HG02840 (cell line): ENCODE data around the gene SAP30L.

Experiments
- ATAC-seq: cut with Tn5 transposase; IDR thresholded peaks from one replicate; pipeline ENCODE4 v1.9.1; 2021; ENCODE audit warnings: mild to moderate bottlenecking, moderate library complexity, moderate number of reproducible peaks; ENCODE audit not compliant: unreplicated experiment, low FRiP score

Gene SAP30L

GRCh38 chr5:154418344-154418820 lies 27.4 kb upstream of the SAP30L start:
- no peak for ATAC-seq

- no peak for ATAC-seq
These were observed 26.6 kb upstream of the SAP30L start for GRCh38 chr5:154419236-154419635.

- no peak for ATAC-seq
These were observed 23.9 kb upstream of the SAP30L start for GRCh38 chr5:154421868-154422267.

- no peak for ATAC-seq
These were observed 23.5 kb upstream of the SAP30L start for GRCh38 chr5:154422298-154422697.

GRCh38 chr5:154428208-154428607 lies 17.6 kb upstream of the SAP30L start:
- no peak for ATAC-seq

- no peak for ATAC-seq
These were observed 16.5 kb upstream of the SAP30L start for GRCh38 chr5:154429341-154429740.

- ATAC-seq: no peak
These were observed 15.3 kb upstream of the SAP30L start for GRCh38 chr5:154430466-154430865.

GRCh38 chr5:154430961-154431630 lies 14.7 kb upstream of the SAP30L start:
- ATAC-seq: no peak

- ATAC-seq: no peak
These were observed 10.6 kb upstream of the SAP30L start for GRCh38 chr5:154435226-154435625.

GRCh38 chr5:154437281-154437965 lies 8.4 kb upstream of the SAP30L start:
- ATAC-seq: no peak

- ATAC-seq: no peak
These were observed 5.3 kb upstream of the SAP30L start for GRCh38 chr5:154440540-154440939.

GRCh38 chr5:154442801-154443200 lies 3.0 kb upstream of the SAP30L start:
- ATAC-seq: no peak

- ATAC-seq: peak; percentile 17
These were observed 1.0 kb upstream of the SAP30L start for GRCh38 chr5:154444556-154445421.

GRCh38 chr5:154446195-154447088 lies 645 bp downstream of the SAP30L start:
- ATAC-seq: peak; percentile 15

- no peak for ATAC-seq
These were observed 1.4 kb downstream of the SAP30L start for GRCh38 chr5:154447089-154447725.

- ATAC-seq: no peak
These were observed 4.0 kb downstream of the SAP30L start for GRCh38 chr5:154449786-154450185.

- no peak for ATAC-seq
These were observed 6.2 kb downstream of the SAP30L start for GRCh38 chr5:154451957-154452356.

- no peak for ATAC-seq
These were observed 9.8 kb downstream of the SAP30L start for GRCh38 chr5:154455585-154455984.

GRCh38 chr5:154456540-154456939 lies 10.7 kb downstream of the SAP30L start:
- ATAC-seq: no peak

GRCh38 chr5:154459015-154459414 lies 13.2 kb downstream of the SAP30L start:
- ATAC-seq: no peak
